ENCODE results near the gene EXOC1L. TPM values are rescaled to one million over a fixed set of nuclear protein-coding genes. Genes with fewer than 3 reads are reported as not detected.

The EXOC1L gene, protein sequence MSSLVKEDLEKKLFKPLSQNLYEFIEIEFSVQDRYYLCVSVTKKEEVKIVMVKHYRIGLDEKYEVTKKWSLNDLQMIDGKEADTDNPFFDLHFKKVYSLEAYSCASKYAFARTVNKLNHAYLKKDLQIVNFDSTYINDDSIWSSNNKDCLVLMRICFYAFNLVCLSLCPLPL
- not detected for total RNA-seq
- long read RNA-seq = 0 reads

- no peak for DNase-seq (ENCODE audit: low spot score)
- intact Hi-C loops (cut with DNase I) = no loop called here
Measured at GRCh38 chr4:55819634-55820033, at the start of gene EXOC1L. TSS of gene EXOC1L (plus strand) at chr4:55819790. CDS start at chr4:55820027, 237 bp downstream.

- intact Hi-C loops (cut with DNase I) = no loop called here
- no peak for DNase-seq (ENCODE audit: low spot score)
Measured at GRCh38 chr4:55770662-55771061, 48.9 kb upstream of the EXOC1L start.

DNA sequence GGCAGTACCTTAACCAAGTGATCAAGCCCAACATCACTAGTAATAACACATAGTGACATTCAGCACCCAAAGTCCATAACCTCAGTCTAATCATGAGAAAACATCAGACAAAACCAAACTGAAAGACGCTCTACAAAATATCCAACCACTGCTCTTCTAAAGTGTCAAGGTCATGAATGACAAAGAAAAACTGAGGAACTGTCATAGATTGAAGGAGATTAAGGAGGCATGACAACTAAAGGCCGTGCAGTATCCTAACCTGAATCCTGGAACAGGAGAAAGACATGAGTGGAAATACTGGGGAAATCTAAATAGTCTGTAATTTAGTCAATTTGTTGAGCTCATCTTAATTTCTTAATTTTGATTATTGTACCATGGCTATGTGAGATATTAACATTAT lies 38.2 kb upstream of the EXOC1L start:
- DNase-seq (ENCODE audit: low spot score) = no peak

GRCh38 chr4:55781812-55782211 lies 37.8 kb upstream of the EXOC1L start:
- DNase-seq (ENCODE audit: low spot score) = no peak
- intact Hi-C loops (cut with DNase I) = no loop called here

More for the DNA sequence above, 38.2 kb upstream of the EXOC1L start:
- intact Hi-C loops (cut with DNase I) = no loop called here

DNA sequence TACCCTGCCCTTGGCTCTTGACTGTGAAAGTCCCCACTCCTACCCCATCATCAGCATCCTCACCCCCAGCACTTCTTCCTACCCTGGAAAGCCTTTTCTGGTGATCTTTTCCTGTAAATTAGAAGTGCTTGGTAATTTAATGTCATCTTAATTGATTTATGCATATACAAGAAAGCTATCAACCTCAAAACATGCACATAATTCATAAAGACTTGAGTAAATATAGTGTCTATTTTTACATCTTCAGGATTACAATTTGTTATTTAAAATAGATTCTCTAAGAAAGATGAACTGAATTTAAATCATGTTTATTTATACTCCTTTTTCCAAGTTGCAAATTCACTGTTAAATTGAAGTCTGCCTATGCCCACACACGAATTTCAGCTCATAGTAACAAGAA lies 36.0 kb upstream of the EXOC1L start:
- intact Hi-C loops (cut with DNase I) = no loop called here
- no peak for DNase-seq (ENCODE audit: low spot score)

DNA sequence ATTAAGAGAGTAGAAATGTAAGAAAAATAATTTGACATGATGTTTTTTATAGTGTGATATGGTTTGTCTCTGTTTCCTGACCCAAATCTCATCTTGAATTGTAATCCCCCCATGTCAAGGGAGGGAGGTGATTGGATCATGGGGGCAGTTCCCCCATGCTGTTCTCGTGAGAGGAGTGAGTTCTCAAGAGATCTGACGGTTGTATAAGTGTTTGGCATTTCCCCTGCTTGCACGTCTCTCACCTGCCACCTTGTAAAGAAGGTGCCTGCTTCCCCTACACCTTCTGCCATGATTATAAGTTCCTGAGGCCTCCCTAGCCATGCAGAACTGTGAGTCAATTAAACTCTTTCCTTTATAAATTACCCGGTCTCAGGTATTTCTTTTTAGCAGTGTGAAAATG lies 34.8 kb upstream of the EXOC1L start:
- intact Hi-C loops (cut with DNase I) = no loop called here

GRCh38 chr4:55791666-55792065 lies 27.9 kb upstream of the EXOC1L start:
- DNase-seq (ENCODE audit: low spot score) = no peak
- intact Hi-C loops (cut with DNase I) = no loop called here

More for the DNA sequence above, 34.8 kb upstream of the EXOC1L start:
- no peak for DNase-seq (ENCODE audit: low spot score)

- no peak for DNase-seq (ENCODE audit: low spot score)
- intact Hi-C loops (cut with DNase I) = no loop called here
Measured at GRCh38 chr4:55793479-55793878, 26.1 kb upstream of the EXOC1L start.

DNA sequence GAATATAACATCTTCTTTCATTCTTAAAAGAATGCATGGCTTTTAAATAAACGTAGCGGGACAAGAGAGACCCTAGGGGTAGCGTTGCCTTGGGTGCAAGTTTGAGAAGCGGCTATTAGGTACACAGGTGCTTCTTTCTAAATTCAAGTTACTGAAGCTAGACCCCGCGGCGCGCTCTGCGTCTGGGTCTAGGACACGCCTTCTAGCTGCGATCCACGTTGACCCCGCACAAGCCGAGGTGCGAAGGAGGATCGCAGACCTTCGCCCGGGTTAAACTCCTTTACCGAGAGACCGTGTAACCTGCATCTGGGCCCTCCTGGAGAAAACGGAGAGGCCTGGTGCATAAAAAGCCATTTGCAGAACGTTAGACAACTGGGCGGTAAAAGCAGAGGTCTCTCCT lies 25.5 kb upstream of the EXOC1L start:
- DNase-seq (ENCODE audit: low spot score) = no peak
- intact Hi-C loops (cut with DNase I) = no loop called here

- no peak for DNase-seq (ENCODE audit: low spot score)
- intact Hi-C loops (cut with DNase I) = no loop called here
Measured at GRCh38 chr4:55795341-55795740, 24.2 kb upstream of the EXOC1L start.

DNA sequence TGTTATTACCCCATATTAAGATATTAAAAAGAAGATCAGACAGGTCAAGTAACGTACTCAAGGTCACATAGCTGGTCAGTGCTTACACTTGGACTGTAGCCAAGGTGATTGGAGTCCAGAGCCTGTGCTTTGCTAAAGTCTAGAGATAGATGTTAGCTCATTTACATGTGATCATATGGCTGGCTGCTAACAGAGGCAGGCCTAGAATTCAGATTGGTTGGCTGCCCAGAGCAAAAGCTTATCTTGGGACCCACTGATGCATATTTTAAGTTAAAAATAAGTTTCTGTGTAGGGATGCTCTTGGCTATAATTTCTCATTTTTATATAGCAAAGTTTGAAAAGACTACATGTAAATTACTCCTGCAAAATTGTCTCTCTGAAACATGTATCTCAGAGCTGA lies 18.1 kb upstream of the EXOC1L start:
- no peak for DNase-seq (ENCODE audit: low spot score)
- intact Hi-C loops (cut with DNase I) = no loop called here

- intact Hi-C loops (cut with DNase I) = no loop called here
- no peak for DNase-seq (ENCODE audit: low spot score)
Measured at GRCh38 chr4:55807556-55807955, 12.0 kb upstream of the EXOC1L start.

- DNase-seq (ENCODE audit: low spot score) = no peak
- intact Hi-C loops (cut with DNase I) = no loop called here
Measured at GRCh38 chr4:55808186-55808585, 11.4 kb upstream of the EXOC1L start.

GRCh38 chr4:55808632-55809031 lies 11.0 kb upstream of the EXOC1L start:
- intact Hi-C loops (cut with DNase I) = no loop called here
- DNase-seq (ENCODE audit: low spot score) = no peak

DNA sequence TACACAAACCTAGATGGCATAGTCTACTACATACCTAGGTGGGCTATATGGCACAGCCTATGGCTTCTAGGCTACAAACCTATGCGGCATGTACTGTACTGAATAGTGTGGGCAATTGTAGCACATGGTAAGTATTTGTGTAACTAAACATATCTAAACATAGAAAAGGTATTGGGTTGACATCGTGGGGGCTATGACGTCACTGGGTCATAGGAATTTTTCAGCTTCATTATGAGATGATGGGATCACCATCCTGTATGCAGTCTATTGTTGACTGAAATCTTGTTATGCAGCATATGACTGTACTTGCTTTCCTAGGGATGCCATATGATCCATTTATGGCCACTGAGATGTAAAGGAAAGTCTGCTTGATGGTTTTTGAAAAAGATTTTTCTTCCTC lies 1.9 kb upstream of the EXOC1L start:
- intact Hi-C loops (cut with DNase I) = no loop called here
- no peak for DNase-seq (ENCODE audit: low spot score)

- DNase-seq (ENCODE audit: low spot score) = no peak
Measured at GRCh38 chr4:55820279-55820678, 689 bp downstream of the EXOC1L start.

DNA sequence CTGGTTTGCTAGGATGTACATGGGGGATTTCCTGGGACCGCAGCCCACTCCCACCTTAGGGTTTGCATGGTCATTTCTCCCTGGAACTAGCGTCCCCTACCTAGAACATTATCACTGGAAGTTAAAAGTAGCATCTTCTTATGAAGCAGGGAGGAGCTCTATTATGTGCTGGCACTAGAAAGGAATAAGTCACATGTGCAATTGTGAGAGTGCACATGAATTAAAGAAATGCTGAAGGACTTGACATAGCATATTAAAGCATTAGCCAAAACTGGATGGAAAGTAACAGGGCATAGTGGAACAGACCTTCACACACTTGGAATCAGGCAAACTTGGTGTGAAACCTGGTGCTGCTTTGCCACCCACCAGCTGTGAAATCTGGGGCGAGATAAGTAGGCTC lies 2.7 kb downstream of the EXOC1L start:
- DNase-seq (ENCODE audit: low spot score) = no peak
- intact Hi-C loops (cut with DNase I) = no loop called here

More at GRCh38 chr4:55820279-55820678, 689 bp downstream of the EXOC1L start:
- intact Hi-C loops (cut with DNase I) = no loop called here

- intact Hi-C loops (cut with DNase I) = no loop called here
- DNase-seq (ENCODE audit: low spot score) = no peak
Measured at GRCh38 chr4:55824865-55825264, 5.3 kb downstream of the EXOC1L start.

GRCh38 chr4:55826986-55827385 lies 7.4 kb downstream of the EXOC1L start:
- no peak for DNase-seq (ENCODE audit: low spot score)
- intact Hi-C loops (cut with DNase I) = no loop called here

- no peak for DNase-seq (ENCODE audit: low spot score)
- intact Hi-C loops (cut with DNase I) = no loop called here
Measured at GRCh38 chr4:55827582-55827981, 8.0 kb downstream of the EXOC1L start.

DNA sequence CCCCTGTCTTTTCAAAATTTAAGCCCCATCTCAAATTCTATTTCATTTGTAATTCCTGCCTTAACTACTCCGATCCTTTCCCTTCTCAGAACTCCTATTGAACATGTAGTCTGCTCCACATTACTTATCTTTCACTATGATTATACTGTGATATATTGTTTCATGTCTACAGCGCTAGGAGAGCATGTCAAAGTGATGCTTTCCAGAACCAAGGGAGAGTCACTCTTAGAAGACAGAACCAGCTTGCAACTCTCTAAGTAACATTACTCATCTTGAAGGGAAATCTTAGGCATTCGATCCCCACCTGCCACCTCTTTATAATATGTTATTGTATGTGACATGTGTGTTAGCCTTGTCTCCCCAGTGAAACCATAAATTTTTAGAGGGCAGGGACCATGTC lies 10.5 kb downstream of the EXOC1L start:
- DNase-seq (ENCODE audit: low spot score) = no peak
- intact Hi-C loops (cut with DNase I) = no loop called here

DNA sequence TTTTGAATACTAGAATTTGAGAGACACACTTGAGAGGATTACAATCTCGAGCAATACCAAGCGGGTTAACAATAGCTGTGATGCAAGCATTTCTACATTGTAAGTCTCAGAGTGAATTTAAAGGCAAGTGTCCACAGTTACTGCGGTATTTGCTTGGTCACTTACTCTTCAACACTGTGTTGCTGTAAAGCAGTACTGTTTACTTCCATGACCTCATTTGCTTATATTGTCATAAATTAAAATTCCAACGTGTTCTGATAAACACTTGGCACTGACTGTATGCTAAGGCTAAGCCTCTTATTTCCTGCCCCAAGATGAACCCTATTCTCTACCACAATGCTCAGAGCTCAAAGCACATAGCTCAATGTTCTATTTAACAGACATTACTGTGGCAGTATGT lies 11.1 kb downstream of the EXOC1L start:
- intact Hi-C loops (cut with DNase I) = no loop called here
- DNase-seq (ENCODE audit: low spot score) = no peak
